Purkinje cell (primary cell): ENCODE measurements around the gene ID2. TPM values are rescaled to one million over a fixed set of nuclear protein-coding genes. Genes with fewer than 3 reads are reported as not detected.

ENCODE experiments used
- polyA plus RNA-seq: library from polyadenylated mRNA; unstranded; fragments of >200 nt; fragmentation: Nextera tagmentation; gene quantifications from 2 replicates; pipeline ENCODE4 v1.2.1, GENCODE V29; 2014

The ID2 gene, protein sequence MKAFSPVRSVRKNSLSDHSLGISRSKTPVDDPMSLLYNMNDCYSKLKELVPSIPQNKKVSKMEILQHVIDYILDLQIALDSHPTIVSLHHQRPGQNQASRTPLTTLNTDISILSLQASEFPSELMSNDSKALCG
- polyA plus RNA-seq = 3,601 and 3,850 TPM in 2 replicates

DNA sequence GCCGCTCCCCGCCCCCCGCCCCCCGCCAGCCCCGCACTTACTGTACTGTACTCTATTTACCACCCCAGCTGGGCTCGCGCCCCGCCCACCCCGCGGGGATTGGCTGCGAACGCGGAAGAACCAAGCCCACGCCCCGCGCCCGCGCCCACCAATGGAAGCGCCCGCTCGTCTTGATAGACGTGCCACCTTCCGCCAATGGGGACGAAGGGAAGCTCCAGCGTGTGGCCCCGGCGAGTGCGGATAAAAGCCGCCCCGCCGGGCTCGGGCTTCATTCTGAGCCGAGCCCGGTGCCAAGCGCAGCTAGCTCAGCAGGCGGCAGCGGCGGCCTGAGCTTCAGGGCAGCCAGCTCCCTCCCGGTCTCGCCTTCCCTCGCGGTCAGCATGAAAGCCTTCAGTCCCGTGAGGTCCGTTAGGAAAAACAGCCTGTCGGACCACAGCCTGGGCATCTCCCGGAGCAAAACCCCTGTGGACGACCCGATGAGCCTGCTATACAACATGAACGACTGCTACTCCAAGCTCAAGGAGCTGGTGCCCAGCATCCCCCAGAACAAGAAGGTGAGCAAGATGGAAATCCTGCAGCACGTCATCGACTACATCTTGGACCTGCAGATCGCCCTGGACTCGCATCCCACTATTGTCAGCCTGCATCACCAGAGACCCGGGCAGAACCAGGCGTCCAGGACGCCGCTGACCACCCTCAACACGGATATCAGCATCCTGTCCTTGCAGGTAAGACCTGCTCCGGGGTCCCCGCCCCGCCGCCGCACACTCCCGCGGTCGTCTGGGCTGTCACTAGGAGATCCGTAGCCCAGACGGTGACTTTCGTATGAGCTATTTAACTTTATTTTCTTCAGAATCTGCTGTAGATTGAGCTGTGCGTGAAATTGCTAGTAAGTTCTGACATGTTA is at the start of gene ID2:
ID2 (plus strand) TSS at position 271 of the 907 bp plus-strand sequence; CDS start at position 381, 110 bp downstream.

Other genes starting within 250 kb of the ID2 start
- 71.6 and 82.8 TPM in 2 replicates for gene KIDINS220, start 155.6 kb downstream of the ID2 start, polyA plus RNA-seq